Measurements from ENCODE around the gene GAPT. TPM values are rescaled to one million over a fixed set of nuclear protein-coding genes. Genes with fewer than 3 reads are reported as not detected.
A peak's percentile ranks its signal among the peaks of the same experiment; 100 is the strongest.

GAPT gene
- total RNA-seq, 6 donors from 2014 or later, result 1.0 to 8.0 (median 6.4) TPM; not detected in 1

DNA sequence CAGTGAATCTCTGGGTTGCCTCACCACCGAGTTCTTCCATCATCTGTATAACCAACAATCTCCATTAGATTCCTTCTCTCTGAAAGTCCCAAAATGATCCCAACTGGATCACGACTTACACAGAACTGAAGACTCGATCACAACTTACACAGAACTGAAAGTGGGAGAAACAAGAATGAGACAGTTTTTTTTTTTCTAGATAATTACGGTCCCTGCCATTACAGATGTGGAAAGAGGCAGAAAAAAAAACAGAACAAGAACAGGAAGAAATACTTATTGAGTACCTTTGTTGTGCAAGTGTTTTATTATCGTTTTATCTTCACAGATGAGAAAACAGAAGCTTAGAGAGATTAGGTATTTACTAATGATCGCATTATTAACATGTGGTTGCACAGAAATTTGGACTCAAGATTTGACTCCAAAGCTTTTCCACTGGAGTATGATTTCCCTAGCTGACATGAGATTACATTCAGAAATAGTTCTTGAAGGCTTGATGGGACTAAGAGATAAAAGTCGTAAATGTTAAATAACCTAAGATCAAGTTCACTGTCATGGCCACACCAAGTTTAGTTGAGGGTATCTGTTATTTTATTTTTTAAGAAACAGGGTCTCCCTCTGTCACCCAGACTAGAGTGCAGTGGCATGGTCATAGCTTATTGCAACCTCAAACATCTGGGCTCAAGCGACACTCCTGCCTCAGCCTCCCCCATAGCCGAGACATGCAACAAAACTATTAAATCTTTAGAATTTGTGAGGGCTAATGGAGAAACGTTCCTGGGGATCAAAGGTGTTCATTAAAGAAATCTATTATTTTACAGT, 40.2 kb upstream of the GAPT start:
- H3K27me3 ChIP-seq, result no peaks in the 10 kb centered on the region
- 66 to 81% methylated on average over 10 of the region's 10 CpGs for WGBS, 2 donors
- no peak for ATAC-seq (ENCODE audit: low FRiP score in 2 of 2)
- H3K36me3 ChIP-seq, result peaks cover 0 to 30% (median 6%) of the 10 kb centered on the region in 4 donors
- DNase-seq, result no peak
- H3K4me3 ChIP-seq, result no peak overlapping the region
- no peaks in the 10 kb centered on the region for H3K4me1 ChIP-seq
- H3K27ac ChIP-seq, result no peak overlapping the region
- no peaks in the 10 kb centered on the region for H3K9me3 ChIP-seq
- no peak for TF ChIP-seq POLR2A (IDR thresholded peaks at IDR 0.05)
- TF ChIP-seq, protein P1, sequence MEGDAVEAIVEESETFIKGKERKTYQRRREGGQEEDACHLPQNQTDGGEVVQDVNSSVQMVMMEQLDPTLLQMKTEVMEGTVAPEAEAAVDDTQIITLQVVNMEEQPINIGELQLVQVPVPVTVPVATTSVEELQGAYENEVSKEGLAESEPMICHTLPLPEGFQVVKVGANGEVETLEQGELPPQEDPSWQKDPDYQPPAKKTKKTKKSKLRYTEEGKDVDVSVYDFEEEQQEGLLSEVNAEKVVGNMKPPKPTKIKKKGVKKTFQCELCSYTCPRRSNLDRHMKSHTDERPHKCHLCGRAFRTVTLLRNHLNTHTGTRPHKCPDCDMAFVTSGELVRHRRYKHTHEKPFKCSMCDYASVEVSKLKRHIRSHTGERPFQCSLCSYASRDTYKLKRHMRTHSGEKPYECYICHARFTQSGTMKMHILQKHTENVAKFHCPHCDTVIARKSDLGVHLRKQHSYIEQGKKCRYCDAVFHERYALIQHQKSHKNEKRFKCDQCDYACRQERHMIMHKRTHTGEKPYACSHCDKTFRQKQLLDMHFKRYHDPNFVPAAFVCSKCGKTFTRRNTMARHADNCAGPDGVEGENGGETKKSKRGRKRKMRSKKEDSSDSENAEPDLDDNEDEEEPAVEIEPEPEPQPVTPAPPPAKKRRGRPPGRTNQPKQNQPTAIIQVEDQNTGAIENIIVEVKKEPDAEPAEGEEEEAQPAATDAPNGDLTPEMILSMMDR (IDR thresholded peaks at IDR 0.05), result no peak
- TF ChIP-seq EP300 (IDR thresholded peaks at IDR 0.05), result no peak
- TF ChIP-seq POLR2AphosphoS5 (IDR thresholded peaks at IDR 0.05), result no peak

DNA sequence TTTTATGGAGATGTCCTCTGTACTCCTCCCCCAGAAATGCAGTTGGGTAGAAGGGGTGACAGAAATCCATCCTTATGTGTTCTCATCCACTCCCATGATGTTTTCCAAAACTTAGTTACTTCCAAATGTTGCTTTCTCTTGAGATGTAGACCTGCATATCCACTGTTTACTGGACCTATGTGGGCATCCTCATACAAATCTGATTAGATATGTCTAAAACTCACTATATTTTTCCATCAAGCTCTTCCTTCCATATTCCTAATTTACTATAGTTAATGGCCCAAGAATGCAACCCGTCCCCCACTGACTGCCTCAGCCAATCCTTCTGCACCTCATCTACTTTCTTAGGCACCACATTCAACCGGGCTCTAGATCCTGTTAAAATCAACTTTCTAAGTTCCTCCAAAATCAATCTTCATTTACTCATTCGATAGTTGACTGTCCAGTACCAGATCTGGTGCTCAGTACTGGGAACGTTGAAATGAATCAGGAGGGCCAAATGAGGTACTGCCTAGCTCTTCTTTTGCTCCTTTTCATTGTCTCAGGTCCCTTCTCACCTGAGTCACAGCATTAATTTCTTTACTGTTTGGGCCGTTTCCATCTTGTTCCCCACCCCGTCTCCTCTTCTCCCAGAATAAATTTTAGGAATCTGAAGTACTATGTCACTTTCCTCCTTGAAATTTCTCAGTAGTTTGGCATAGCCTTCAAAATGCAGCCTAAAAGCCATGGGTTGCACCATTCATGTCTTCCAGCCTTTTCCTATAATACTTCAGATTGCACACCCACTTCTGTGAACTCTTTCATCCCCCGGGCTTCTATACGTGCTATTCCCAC, 39.3 kb upstream of the GAPT start:
- no peaks in the 10 kb centered on the region for H3K9me3 ChIP-seq
- peaks cover 0 to 39% (median 6%) of the 10 kb centered on the region in 4 donors for H3K36me3 ChIP-seq
- TF ChIP-seq POLR2AphosphoS5 (IDR thresholded peaks at IDR 0.05) (no peak), EP300 (IDR thresholded peaks at IDR 0.05) (no peak)
- TF ChIP-seq, protein P1 (IDR thresholded peaks at IDR 0.05), result no peak
- DNase-seq (no peak), ATAC-seq (ENCODE audit: low FRiP score in 2 of 2) (no peak)
- H3K27ac ChIP-seq, result no peak overlapping the region
- no peaks in the 10 kb centered on the region for H3K27me3 ChIP-seq
- H3K4me1 ChIP-seq, result no peaks in the 10 kb centered on the region
- 73 to 76% methylated on average over 8 of the region's 8 CpGs for WGBS, 2 donors
- H3K4me3 ChIP-seq, result no peak overlapping the region

DNA sequence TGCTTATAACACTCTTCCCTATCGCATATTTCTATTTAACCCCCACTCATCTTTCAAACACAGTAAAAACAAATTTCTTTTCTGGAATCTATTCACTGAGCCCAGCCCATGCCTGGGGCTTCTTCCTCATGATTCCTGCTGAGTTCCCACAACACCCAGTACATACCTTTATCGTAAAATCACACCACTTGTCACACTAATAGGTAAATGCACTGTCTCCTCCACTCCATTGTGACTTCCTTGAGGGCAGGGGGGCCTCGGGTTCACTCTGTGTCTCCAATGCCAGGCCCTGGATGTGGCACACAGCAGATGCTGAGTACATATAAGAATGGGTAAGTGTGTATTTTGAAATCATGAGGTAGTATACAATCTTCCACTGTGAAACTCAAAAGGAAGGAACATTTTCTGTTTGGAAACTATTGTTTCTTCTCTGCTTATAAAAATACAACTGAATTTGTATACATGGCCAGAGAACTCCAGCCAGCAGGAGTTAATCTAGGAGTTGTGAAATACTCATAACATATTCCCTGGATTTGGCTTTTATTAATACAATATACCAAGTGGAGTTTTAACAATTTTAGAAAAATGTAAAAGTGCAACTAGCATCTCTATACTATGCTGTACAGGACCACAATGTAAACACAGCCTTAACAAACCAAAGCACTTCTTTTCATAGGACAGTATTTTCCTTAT, 38.5 kb upstream of the GAPT start:
- no peaks in the 10 kb centered on the region for H3K27me3 ChIP-seq
- no peak for DNase-seq
- no peaks in the 10 kb centered on the region for H3K9me3 ChIP-seq
- H3K4me1 ChIP-seq, result no peaks in the 10 kb centered on the region
- no peak overlapping the region for H3K4me3 ChIP-seq
- no peak for ATAC-seq (ENCODE audit: low FRiP score in 2 of 2)
- no peak overlapping the region for H3K27ac ChIP-seq
- H3K36me3 ChIP-seq, result peaks cover 0 to 43% (median 6%) of the 10 kb centered on the region in 4 donors
- no peak for TF ChIP-seq POLR2AphosphoS5 (IDR thresholded peaks at IDR 0.05)
- TF ChIP-seq, protein P1 (IDR thresholded peaks at IDR 0.05), result no peak
- TF ChIP-seq POLR2A (IDR thresholded peaks at IDR 0.05), result no peak
- no peak for TF ChIP-seq EP300 (IDR thresholded peaks at IDR 0.05)
- WGBS, 2 donors, result 68 to 71% methylated on average over 3 of the region's 3 CpGs

DNA sequence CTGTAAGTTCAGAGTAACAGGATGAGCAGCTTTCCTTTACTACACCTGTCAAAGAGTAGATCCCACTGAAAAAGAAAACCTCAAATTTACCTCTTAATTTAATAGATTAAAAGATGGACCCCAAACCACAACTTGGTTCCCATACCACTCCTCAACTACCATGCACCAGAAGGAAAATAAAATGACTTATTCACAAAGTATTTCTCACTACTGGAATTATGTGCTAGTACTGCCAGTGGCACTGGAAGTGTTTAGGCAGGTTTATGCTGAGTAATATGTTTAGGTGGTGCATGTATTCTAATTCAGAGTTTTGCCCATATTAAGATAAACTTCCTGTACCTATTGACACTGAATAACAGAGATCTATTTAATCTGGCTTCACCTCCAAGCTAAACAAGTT, 37.9 kb upstream of the GAPT start:
- no peak for ATAC-seq (ENCODE audit: low FRiP score in 2 of 2)
- H3K9me3 ChIP-seq, result no peaks in the 10 kb centered on the region
- TF ChIP-seq, protein P1 (IDR thresholded peaks at IDR 0.05), result no peak
- TF ChIP-seq EP300 (IDR thresholded peaks at IDR 0.05) (no peak), POLR2A (IDR thresholded peaks at IDR 0.05) (no peak), POLR2AphosphoS5 (IDR thresholded peaks at IDR 0.05) (no peak)
- H3K4me1 ChIP-seq, result no peaks in the 10 kb centered on the region
- DNase-seq, result no peak
- H3K27ac ChIP-seq, result peak overlapping the region in 1 of 4 donors; percentile 7
- H3K36me3 ChIP-seq, result peaks cover 0 to 43% (median 6%) of the 10 kb centered on the region in 4 donors
- no peaks in the 10 kb centered on the region for H3K27me3 ChIP-seq
- no peak overlapping the region for H3K4me3 ChIP-seq
